Neutrophil (primary cell): ENCODE results near the gene SS18L1.

Experiments
- H3K27ac ChIP-seq: fragments of 200-600 bp; sonication (generic); 2 replicates; pipeline ENCODE4 v1.5.1; 2016; ENCODE audit warnings: mild to moderate bottlenecking, moderate library complexity
- H3K27me3 ChIP-seq: fragments of 200-600 bp; sonication (generic); 2 replicates; pipeline ENCODE4 v1.6.0; 2016; ENCODE audit warnings: mild to moderate bottlenecking
- H3K36me3 ChIP-seq: fragments of 200-600 bp; sonication (generic); 2 replicates; pipeline ENCODE4 v1.5.1; 2017
- H3K4me1 ChIP-seq, 2 experiments: fragments of 200-600 bp in 1 of 2; sonication (generic) in 1 of 2; 1 replicate in 1 of 2; 2 replicates in 1 of 2; pipeline versions ENCODE4 v1.5.1 to v1.6.1; 2013 to 2016; ENCODE audit warnings: low read depth in 1 of 2, low read length in 1 of 2, mild to moderate bottlenecking in 1 of 2, moderate library complexity in 1 of 2; ENCODE audit not compliant: control insufficient read depth in 1 of 2, insufficient read depth in 1 of 2
- H3K4me3 ChIP-seq, 2 experiments: fragments of 200-600 bp in 1 of 2; sonication (generic) in 1 of 2; 1 replicate in 1 of 2; 2 replicates in 1 of 2; pipeline ENCODE4 v1.5.1; 2013 to 2016; ENCODE audit warnings: low read depth in 1 of 2, low read length in 1 of 2, mild to moderate bottlenecking in 1 of 2, moderate library complexity in 1 of 2
- H3K9me3 ChIP-seq: fragments of 200-600 bp; sonication (generic); 2 replicates; pipeline ENCODE4 v1.5.1; 2016
- TF ChIP-seq, protein P1 (sequence below): fragments of 200-600 bp; sonication (generic); IDR thresholded peaks from 2 replicates; pipeline ENCODE4 v1.5.1; 2016; ENCODE audit warnings: antibody characterized with exemption

Gene SS18L1

DNA sequence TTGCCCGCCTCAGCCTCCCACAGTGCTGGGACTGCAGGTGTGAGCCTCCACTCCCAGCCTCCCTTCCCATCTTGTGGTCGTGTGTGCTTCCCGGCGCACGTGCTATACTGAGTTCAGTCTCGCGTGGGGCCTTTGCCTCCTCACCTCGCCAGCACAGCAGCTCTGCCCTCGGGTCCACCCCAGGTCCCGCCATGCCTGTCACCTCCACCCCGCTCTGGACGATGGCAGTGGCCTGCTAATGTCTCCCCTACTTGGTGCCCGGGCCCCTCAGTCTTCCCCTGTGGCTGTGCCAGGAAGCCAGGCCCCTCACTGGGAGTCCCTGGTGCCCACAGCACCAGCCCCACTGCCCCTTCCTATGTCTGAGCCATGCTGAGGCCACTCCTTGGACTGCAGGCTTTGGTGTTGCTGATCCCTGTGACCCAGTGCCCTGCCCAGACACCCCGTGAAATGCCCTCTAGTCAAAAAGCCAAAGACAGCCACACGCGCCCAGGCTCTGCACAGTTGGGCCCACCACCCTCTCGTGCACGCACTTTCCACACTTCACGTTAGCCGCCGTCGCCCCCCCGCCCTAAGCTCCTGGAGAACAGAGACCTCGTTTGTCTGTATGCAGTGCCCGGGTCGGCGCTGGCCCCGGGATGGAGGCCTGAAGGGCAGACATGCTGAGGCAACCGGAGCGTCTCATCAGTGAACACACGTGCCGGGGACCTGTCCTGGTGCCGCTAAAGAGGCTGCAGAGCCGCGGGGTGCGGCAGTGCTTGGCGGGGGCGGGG lies 62.2 kb downstream of the SS18L1 start:
- H3K27ac ChIP-seq: no peak overlapping the region
- TF ChIP-seq, protein P1, sequence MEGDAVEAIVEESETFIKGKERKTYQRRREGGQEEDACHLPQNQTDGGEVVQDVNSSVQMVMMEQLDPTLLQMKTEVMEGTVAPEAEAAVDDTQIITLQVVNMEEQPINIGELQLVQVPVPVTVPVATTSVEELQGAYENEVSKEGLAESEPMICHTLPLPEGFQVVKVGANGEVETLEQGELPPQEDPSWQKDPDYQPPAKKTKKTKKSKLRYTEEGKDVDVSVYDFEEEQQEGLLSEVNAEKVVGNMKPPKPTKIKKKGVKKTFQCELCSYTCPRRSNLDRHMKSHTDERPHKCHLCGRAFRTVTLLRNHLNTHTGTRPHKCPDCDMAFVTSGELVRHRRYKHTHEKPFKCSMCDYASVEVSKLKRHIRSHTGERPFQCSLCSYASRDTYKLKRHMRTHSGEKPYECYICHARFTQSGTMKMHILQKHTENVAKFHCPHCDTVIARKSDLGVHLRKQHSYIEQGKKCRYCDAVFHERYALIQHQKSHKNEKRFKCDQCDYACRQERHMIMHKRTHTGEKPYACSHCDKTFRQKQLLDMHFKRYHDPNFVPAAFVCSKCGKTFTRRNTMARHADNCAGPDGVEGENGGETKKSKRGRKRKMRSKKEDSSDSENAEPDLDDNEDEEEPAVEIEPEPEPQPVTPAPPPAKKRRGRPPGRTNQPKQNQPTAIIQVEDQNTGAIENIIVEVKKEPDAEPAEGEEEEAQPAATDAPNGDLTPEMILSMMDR: no peak
- H3K4me3 ChIP-seq: no peak overlapping the region

DNA sequence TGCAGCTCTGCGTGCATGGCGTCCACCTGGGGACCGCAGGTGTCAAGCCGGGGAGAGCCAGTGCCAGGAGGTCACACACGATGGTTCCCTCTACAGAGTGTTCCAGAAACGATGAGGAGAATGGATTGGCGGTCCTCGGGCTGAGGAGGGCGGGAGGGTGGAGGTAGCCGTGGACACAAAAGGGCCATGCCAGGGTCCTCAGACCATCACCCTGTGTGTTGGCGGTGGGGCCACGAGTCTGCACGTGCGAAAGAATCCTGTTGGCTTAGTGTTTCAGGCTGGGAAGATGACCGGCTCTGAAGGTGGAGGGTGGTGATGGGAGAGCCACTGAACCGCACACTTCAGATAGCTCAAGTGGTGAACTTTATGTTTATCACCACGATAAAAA lies 62.8 kb downstream of the SS18L1 start:
- Histone ChIP-seq H3K9me3 (no peaks in the 10 kb centered on the region), H3K36me3 (peaks cover 56% of the 10 kb centered on the region), H3K4me3 (no peak overlapping the region), H3K4me1 (no peaks in the 10 kb centered on the region), H3K27ac (no peak overlapping the region), H3K27me3 (peaks cover 21% of the 10 kb centered on the region)
- TF ChIP-seq, protein P1: no peak

More for the DNA sequence above, 62.2 kb downstream of the SS18L1 start:
- H3K4me1 ChIP-seq: no peaks in the 10 kb centered on the region
- H3K9me3 ChIP-seq: no peaks in the 10 kb centered on the region
- peaks cover 62% of the 10 kb centered on the region for H3K36me3 ChIP-seq
- H3K27me3 ChIP-seq: peaks cover 15% of the 10 kb centered on the region

DNA sequence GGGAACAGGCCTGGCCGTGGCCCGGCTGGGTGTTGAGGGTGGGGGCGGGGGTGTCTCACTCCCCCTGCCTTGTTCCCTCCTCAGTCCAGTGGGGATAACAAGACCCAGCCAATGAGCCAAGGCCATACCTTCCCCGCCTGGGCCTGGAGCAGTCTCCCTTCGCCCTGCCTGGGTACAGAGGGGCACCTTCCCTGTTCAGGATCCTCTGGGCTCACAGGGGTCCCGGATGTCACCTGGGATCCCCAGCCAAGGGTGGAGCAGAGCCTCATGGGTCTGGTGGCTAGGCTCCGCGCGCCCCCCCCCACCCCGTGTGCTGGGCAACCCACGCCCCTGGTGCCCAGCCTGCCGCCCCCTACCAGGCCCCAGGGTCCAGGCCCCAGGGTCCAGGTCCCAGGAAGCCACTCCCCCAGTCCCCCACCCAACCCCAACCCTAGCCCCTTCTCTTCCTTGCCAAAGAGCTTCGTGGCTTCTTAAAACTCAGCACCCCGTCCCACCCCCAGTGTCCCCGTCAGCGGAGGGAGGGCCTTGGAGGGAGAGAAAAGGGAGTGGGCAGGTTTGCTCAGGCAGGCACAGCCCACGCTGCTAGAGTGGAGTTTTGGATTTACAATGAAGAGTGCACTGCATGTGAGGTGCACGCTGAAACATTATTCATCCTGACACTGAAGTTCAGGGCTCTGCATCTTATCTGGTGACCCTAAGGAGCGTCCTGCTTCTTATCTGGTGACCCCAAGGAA lies 64.7 kb downstream of the SS18L1 start:
- Histone ChIP-seq H3K4me1 (no peaks in the 10 kb centered on the region), H3K27me3 (peaks cover 34% of the 10 kb centered on the region), H3K27ac (no peak overlapping the region), H3K36me3 (peaks cover 38% of the 10 kb centered on the region), H3K4me3 (no peak overlapping the region), H3K9me3 (no peaks in the 10 kb centered on the region)
- TF ChIP-seq, protein P1: no peak

DNA sequence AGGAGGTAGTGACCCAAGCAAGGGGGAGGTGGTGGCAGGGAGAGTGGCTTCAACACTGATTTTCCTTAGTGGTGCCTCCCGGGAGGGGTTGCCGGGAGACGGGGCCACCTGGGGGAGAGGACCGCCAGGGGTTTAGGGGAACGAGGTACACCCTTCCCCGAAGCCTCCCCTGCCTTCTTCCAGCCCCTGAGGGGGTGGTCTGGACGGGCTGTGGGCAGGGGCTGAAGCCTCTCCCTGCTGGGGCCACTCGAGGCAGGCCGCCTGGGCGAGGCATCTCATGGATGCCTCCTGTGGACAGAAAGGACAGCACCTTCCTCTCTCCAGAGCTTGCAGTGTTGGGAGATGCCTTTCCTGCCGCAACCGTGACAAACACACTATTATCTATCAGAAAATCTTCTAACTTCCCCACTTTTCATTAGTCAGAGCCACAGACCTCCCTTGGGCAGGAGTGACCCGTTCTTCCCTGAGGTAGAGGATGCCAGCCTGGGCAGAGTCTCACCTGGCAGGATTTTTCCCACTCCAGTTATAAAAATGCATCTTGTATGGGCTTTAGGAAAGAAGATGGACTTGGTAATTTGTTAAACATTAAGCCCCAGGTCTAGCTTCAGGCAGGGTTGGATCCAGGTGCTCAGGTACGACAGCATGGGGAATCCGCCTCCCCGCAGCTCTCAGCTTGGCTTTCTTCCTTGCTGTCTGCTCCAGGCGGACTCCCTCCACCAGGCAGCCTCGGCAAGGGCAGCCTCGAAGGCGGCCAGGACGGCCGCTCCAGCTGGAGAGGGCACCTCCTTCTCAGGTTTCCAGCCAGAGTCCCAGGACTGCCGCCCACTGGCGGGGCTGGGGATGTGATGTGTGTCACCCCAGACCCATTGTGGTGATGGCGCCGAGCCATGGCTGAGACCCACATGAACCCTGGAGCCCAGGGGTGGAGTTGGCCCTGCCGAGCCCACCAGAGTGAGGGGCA lies 65.5 kb downstream of the SS18L1 start:
- Histone ChIP-seq H3K27ac (no peak overlapping the region), H3K36me3 (peaks cover 29% of the 10 kb centered on the region), H3K9me3 (no peaks in the 10 kb centered on the region), H3K4me1 (no peaks in the 10 kb centered on the region), H3K4me3 (no peak overlapping the region), H3K27me3 (peaks cover 38% of the 10 kb centered on the region)
- TF ChIP-seq, protein P1: no peak

DNA sequence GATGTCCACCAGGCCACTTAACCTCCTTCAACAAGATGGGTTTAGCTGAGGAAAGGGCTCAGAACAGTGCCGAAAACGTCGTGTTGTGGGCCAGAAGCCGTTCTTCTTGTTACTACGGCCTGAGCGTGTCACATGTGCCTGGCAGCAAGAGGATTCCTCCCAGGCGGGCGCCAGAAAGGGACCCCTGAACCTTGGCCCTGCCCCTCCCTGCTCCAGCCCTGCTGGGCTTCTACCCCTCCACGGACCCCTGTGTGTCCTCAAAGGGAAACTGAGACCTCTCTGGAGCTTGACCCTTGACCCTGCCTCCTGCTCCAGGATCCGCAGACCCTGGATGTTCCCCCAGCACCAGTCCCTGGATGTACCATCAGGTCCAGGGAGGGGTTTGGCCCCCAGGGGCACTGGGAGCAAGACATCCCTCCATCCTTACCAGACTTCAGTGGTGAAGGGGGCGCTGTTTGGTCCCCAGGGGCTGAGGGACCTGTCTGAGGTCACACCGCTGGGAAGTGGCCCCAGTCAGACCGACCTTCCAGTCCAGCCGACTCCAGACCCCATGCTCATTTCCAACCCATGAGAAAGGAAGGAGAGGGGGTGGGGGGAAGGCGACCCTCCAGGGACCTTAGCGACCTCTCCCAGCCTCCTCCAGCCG lies 66.4 kb downstream of the SS18L1 start:
- Histone ChIP-seq H3K36me3 (peaks cover 23% of the 10 kb centered on the region), H3K4me1 (no peaks in the 10 kb centered on the region), H3K4me3 (no peak overlapping the region), H3K27ac (no peak overlapping the region), H3K9me3 (no peaks in the 10 kb centered on the region), H3K27me3 (peaks cover 47% of the 10 kb centered on the region)
- TF ChIP-seq, protein P1: no peak
